22Rv1 (cell line): ENCODE measurements around the gene RFTN1.

Source experiments
- ZFX ChIP-seq: fragments of 450-650 bp; IDR thresholded peaks from 2 replicates; pipeline ENCODE4 v1.6.1; 2017; ENCODE audit warnings: antibody characterized with exemption, borderline replicate concordance
- TF ChIP-seq, protein P1 (sequence below): fragments of 450-650 bp; IDR thresholded peaks from 2 replicates; pipeline ENCODE4 v1.5.1; 2017; ENCODE audit warnings: mild to moderate bottlenecking

DNA sequence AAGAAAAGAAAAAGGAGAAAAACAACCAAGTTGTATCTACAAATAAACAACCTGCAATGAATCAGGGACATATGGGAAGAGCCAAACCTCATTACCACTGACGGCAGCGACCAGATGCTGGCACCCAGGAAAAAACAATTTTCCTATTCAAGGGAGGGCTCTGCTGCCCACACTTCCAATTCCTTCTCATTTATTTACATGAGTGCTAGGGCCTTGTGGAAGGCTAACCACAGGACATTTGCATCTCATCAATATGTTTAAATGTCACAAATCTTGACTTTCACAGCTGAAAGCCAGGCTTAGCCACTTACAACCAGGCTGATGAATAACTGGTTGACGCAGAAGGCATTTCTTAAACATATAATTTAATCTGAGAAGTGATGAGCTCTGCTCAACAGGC, 36.0 kb downstream of the RFTN1 start:
- TF ChIP-seq, protein P1, sequence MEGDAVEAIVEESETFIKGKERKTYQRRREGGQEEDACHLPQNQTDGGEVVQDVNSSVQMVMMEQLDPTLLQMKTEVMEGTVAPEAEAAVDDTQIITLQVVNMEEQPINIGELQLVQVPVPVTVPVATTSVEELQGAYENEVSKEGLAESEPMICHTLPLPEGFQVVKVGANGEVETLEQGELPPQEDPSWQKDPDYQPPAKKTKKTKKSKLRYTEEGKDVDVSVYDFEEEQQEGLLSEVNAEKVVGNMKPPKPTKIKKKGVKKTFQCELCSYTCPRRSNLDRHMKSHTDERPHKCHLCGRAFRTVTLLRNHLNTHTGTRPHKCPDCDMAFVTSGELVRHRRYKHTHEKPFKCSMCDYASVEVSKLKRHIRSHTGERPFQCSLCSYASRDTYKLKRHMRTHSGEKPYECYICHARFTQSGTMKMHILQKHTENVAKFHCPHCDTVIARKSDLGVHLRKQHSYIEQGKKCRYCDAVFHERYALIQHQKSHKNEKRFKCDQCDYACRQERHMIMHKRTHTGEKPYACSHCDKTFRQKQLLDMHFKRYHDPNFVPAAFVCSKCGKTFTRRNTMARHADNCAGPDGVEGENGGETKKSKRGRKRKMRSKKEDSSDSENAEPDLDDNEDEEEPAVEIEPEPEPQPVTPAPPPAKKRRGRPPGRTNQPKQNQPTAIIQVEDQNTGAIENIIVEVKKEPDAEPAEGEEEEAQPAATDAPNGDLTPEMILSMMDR: no peak
- TF ChIP-seq ZFX: no peak
